Measurements from ENCODE around the gene KRTAP4-8. TPM values are rescaled to one million over a fixed set of nuclear protein-coding genes. Genes with fewer than 3 reads are reported as not detected.

Gene KRTAP4-8
- not detected in 2 replicates for total RNA-seq

DNA sequence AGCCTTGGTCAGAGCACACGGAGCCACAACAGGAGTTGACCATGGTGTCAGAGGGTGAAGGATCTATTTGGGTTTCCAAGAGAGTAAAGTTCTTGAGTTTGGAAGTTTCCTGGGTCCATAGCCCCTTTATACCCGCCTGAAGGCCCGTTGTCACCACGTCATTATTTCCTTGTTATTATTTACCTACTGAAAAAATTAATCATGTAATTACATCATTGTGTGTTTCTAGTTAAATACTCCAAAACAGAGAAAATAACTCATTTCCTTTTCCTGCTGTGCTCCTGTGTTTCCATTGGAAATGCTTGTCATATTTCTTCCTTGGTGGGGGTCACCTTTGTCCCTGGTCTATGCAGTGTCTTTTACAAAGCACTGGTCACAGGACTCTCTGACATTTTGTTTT lies at the start of gene KRTAP4-8:
TSS of gene KRTAP4-8 (minus strand) at position 101 of the 400 bp plus-strand sequence. CDS start at position 43, 58 bp downstream.

DNA sequence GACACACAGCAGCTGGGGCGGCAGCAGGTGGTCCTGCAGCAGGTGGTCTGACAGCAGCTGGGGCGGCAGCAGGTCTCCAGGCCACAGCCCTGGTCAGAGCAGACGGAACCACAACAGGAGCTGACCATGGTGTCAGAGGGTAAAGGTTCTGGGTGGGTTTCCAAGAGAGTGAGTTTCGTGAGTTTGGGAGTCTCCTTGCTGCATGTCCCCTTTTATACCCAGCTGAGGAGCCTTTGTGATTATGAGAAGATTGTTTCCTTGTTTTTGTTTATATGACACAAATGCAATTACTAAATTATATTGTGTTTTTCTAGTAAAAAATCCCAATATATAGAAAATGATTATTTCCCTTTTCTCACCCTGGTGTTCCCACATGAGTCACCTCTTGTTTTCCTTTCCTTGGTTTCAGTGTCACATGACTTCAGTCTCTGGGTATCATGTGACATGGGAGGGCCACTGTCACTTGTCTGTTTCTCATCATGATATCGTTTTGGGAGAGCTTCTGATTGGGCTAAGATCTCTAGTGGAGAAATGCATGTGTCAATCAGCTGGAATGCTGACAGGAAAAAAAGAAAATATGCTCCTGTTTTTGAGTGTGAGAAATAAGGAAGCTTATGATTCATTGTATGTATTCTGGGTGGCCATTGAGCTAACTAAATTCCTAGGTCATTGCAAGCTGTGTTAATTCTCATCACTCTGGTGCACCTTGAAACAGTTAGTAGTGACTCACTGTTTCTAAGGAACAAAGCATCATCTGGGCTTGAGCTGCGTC lies 42.6 kb upstream of the KRTAP4-8 start, which contains the start of gene KRTAP4-6:
TSS of gene KRTAP4-6 (minus strand) at position 185 of the 772 bp plus-strand sequence. CDS start at position 128, 57 bp downstream.

DNA sequence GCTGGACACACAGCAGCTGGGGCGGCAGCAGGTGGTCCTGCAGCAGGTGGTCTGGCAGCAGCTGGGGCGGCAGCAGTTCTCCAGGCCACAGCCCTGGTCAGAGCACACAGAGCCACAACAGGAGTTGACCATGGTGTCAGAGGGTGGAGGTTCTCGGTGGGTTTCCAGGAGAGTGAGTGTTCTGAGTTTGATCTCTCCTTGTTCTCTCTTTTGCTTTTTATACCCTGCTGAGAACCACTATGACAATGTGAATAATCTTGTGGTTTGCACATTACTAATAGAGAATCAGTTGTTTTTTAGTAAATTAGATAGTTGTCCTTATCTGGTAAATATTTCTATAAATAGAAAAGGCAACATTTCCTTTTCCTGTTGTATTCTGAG lies 26.0 kb upstream of the KRTAP4-8 start, which contains the start of gene KRTAP4-12:
TSS of gene KRTAP4-12 (minus strand) at position 192 of the 381 bp plus-strand sequence. CDS start at position 132, 60 bp downstream.

DNA sequence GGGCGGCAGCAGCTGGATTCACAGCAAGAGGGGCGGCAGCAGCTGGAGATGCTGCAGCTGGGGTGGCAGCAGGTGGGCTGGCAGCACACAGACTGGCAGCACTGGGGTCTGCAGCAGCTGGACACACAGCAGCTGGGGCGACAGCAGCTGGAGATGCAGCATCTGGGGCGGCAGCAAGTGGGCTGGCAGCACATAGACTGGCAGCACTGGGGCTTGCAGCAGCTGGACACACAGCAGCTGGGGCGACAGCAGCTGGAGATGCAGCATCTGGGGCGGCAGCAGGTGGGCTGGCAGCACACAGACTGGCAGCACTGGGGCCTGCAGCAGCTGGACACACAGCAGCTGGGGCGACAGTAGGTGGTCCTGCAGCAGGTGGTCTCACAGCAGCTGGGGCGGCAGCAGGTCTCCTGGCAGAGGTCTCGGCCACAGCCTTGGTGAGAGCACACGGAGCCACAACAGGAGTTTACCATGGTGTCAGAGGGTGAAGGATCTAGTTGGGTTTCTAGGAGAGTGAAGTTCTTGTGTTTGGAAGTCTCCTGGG lies 20.0 kb upstream of the KRTAP4-8 start, which contains the start of gene KRTAP4-11:
TSS of gene KRTAP4-11 (minus strand) at position 528 of the 541 bp plus-strand sequence. CDS start at position 470, 58 bp downstream.

DNA sequence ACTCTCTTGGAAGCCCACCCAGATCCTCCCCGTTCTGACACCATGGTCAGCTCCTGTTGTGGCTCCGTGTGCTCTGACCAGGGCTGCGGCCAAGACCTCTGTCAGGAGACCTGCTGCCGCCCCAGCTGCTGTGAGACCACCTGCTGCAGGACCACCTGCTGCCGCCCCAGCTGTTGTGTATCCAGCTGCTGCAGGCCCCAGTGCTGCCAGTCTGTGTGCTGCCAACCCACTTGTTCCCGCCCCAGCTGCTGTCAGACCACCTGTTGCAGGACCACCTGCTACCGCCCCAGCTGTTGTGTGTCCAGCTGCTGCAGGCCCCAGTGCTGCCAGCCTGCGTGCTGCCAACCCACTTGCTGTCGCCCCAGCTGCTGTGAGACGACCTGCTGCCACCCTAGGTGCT lies 7.4 kb upstream of the KRTAP4-8 start, which contains the start of gene KRTAP4-9:
TSS of gene KRTAP4-9 (plus strand) at position 43 of the 400 bp plus-strand sequence. CDS start at position 43, 0 bp downstream.

DNA sequence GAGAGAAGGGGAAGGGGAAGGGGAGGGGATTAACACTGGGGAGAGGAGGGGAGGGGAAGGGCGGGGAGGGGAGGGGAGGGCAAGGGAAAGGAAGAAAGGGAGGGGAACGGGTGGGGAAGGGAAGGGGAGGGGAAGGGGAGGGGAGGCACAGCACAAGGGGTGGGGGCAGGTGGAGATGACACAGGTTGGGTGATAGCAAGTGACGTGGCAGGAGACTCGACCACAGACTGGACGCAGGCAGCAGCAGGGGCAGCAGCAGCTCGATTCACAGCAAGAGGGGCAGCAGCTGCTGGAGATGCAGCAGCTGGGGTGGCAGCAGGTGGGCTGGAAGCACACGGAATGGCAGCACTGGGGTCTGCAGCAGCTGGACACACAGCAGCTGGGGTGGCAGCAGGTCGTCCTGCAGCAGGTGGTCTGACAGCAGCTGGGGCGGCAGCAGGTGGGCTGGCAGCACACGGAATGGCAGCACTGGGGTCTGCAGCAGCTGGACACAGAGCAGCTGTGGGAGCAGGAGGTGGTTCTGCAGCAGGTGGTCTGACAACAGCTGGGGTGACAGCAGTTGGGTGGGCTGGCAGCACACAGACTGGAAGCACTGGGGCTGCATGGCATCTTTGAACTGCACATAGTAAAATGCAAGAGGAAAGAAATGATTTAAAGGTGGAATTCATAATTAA lies 3.8 kb upstream of the KRTAP4-8 start, which contains the start of gene KRTAP4-16:
TSS of gene KRTAP4-16 (minus strand) at position 624 of the 674 bp plus-strand sequence. CDS start at position 624, 0 bp downstream.

DNA sequence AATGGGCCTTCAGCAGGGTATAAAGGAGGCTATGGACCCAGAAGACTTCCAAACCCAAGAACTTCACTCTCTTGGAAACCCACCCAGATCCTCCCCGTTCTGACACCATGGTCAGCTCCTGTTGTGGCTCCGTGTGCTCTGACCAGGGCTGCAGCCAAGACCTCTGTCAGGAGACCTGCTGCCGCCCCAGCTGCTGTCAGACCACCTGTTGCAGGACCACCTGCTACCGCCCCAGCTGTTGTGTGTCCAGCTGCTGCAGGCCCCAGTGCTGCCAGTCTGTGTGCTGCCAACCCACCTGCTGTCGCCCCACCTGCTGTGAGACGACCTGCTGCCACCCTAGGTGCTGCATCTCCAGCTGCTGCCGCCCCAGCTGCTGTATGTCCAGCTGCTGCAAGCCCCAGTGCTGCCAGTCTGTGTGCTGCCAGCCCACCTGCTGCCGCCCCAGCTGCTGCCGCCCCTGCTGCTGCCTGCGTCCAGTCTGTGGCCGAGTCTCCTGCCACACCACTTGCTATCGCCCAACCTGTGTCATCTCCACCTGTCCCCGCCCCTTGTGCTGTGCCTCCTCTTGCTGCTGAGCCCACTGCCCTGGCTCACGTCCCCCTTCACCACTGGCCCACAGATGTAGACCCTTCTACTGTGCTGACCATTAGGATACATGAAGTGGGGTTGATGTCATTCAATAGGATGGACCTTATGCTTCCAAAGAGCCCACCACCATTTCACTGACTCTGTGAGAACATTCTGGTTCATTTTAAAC lies 13.7 kb downstream of the KRTAP4-8 start, which contains the start of gene KRTAP4-7:
TSS of gene KRTAP4-7 (plus strand) at position 51 of the 757 bp plus-strand sequence. CDS start at position 108, 57 bp downstream.

DNA sequence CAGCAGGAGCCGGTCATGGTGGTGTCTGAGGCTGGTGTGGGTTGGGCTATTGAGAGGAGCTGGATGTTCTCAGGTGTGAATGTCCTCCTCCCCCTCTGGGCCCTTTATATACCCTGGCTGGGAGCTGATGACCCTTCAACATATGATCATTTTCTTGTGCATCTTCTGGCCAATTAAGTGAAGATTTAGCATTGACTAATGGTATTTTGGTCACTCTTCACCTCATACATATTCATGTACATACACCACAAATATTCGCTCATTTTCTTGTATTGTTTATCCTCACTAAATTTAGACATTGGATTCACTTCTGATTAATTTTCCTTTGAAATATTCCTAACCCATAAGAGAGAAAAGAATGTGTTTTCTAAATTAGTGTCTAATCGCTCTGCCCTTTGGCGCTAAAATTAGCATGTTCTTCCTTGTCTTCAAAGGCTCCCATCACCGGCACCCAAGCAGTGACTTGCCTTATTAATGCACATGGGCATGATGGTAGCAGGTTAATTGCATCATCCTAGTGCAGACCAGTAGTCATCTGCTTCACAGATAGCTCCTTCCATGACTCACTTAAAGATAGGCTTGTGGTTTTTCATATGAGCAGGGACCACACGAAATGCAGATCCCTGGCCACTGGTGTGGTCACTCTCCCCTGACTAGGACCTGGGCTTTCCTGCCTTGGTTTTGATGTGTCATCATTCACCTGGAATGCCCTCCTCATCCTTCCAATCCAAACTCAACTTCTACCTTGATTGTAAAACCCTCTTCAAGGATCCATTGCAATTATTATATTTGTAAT lies 31.9 kb downstream of the KRTAP4-8 start, which contains the start of gene KRTAP2-4:
TSS of gene KRTAP2-4 (minus strand) at position 51 of the 796 bp plus-strand sequence. CDS start at position 17, 34 bp downstream.

DNA sequence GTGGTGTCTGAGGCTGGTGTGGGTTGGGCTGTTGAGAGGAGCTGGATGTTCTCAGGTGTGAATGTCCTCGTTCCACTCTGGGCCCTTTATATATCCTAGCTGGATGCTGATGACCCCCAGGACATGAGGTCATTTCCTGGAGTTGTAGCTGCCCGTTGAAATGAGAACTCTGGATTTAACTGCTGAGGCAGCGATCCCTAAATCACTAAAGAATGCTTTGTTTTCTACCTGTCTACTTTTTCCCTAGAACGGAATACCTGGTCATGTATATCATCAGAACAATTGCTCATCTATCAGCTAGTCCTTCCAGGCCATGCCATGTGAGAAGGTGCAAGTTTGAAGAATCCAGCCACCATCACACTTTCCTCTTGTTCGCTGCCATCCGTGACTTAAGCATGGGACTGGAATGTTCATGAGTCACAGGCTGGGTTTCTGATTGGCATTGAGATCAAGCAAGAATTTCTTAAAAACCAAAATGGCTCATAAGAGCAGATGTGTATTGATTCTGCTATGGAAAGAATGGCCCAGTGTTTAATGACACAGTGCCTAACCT lies 37.8 kb downstream of the KRTAP4-8 start, which contains the start of gene KRTAP2-3:
TSS of gene KRTAP2-3 (minus strand) at position 63 of the 553 bp plus-strand sequence. CDS start 64 bp downstream, outside the sequence.

DNA sequence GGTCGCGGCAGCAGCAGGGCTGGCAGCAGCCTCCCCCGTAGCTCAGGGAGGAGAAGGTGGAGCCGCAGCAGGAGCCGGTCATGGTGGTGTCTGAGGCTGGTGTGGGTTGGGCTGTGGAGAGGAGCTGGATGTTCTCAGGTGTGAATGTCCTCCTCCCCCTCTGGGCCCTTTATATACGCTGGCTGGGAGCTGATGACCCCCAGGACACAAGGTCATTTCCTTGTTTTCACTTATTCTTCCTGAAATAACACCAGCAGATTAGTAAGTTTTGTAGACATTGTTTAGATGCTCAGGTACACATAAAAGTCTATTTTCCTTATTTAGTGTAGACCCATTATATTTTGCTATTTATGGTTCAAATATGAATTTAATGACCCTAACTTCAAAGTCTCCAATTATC lies 42.8 kb downstream of the KRTAP4-8 start, which contains the start of gene KRTAP2-2:
TSS of gene KRTAP2-2 (minus strand) at position 101 of the 400 bp plus-strand sequence. CDS start at position 82, 19 bp downstream.

Other genes starting within 250 kb of the KRTAP4-8 start
- not detected in 2 replicates for gene KRT12, start 230.9 kb downstream of the KRTAP4-8 start, total RNA-seq
- not detected in 2 replicates for gene KRT20, start 212.9 kb downstream of the KRTAP4-8 start, total RNA-seq
- gene KRT23, start 160.5 kb downstream of the KRTAP4-8 start, total RNA-seq = not detected in 2 replicates
- gene KRT39, start 131.2 kb downstream of the KRTAP4-8 start, total RNA-seq = not detected in 2 replicates
- not detected in 2 replicates for gene KRT40, start 113.8 kb downstream of the KRTAP4-8 start, total RNA-seq
- gene KRTAP3-3, start 104.0 kb downstream of the KRTAP4-8 start, total RNA-seq = not detected in 2 replicates
- not detected in 2 replicates for gene KRTAP3-2, start 98.2 kb downstream of the KRTAP4-8 start, total RNA-seq
- not detected in 2 replicates for gene KRTAP3-1, start 89.0 kb downstream of the KRTAP4-8 start, total RNA-seq
- gene KRTAP1-5, start 70.9 kb downstream of the KRTAP4-8 start, total RNA-seq = not detected in 2 replicates
- not detected in 2 replicates for gene KRTAP1-4, start 67.9 kb downstream of the KRTAP4-8 start, total RNA-seq
- not detected in 2 replicates for gene KRTAP1-3, start 63.3 kb downstream of the KRTAP4-8 start, total RNA-seq
- gene KRTAP1-1, start 56.7 kb downstream of the KRTAP4-8 start, total RNA-seq = not detected in 2 replicates
- gene KRTAP2-1, start 50.8 kb downstream of the KRTAP4-8 start, total RNA-seq = not detected in 2 replicates
- gene KRTAP2-2, start 42.9 kb downstream of the KRTAP4-8 start, total RNA-seq = not detected in 2 replicates
- not detected in 2 replicates for gene KRTAP2-3, start 38.0 kb downstream of the KRTAP4-8 start, total RNA-seq
- gene KRTAP2-4, start 32.3 kb downstream of the KRTAP4-8 start, total RNA-seq = not detected in 2 replicates
- gene KRTAP4-7, start 14.0 kb downstream of the KRTAP4-8 start, total RNA-seq = not detected in 2 replicates
- gene KRTAP4-16, start 4.1 kb upstream of the KRTAP4-8 start, total RNA-seq = not detected in 2 replicates
- not detected in 2 replicates for gene KRTAP4-9, start 7.2 kb upstream of the KRTAP4-8 start, total RNA-seq
- not detected in 2 replicates for gene KRTAP4-11, start 20.2 kb upstream of the KRTAP4-8 start, total RNA-seq
- not detected in 2 replicates for gene KRTAP4-12, start 26.0 kb upstream of the KRTAP4-8 start, total RNA-seq
- not detected in 2 replicates for gene KRTAP4-6, start 42.4 kb upstream of the KRTAP4-8 start, total RNA-seq
- not detected in 2 replicates for gene KRTAP4-5, start 51.7 kb upstream of the KRTAP4-8 start, total RNA-seq
- not detected in 2 replicates for gene KRTAP4-4, start 62.6 kb upstream of the KRTAP4-8 start, total RNA-seq
- not detected in 2 replicates for gene KRTAP4-3, start 70.1 kb upstream of the KRTAP4-8 start, total RNA-seq
- not detected in 2 replicates for gene KRTAP4-2, start 80.1 kb upstream of the KRTAP4-8 start, total RNA-seq
- not detected in 2 replicates for gene KRTAP4-1, start 86.8 kb upstream of the KRTAP4-8 start, total RNA-seq
- gene KRTAP9-1, start 91.7 kb upstream of the KRTAP4-8 start, total RNA-seq = not detected in 2 replicates
- gene KRTAP9-2, start 128.5 kb upstream of the KRTAP4-8 start, total RNA-seq = not detected in 2 replicates
- gene KRTAP9-3, start 134.3 kb upstream of the KRTAP4-8 start, total RNA-seq = not detected in 2 replicates
- gene KRTAP9-8, start 139.9 kb upstream of the KRTAP4-8 start, total RNA-seq = not detected in 2 replicates
- not detected in 2 replicates for gene KRTAP9-4, start 151.5 kb upstream of the KRTAP4-8 start, total RNA-seq
- not detected in 2 replicates for gene KRTAP9-9, start 157.2 kb upstream of the KRTAP4-8 start, total RNA-seq
- gene KRTAP9-6, start 167.2 kb upstream of the KRTAP4-8 start, total RNA-seq = not detected in 2 replicates
- gene KRTAP9-7, start 177.6 kb upstream of the KRTAP4-8 start, total RNA-seq = not detected in 2 replicates
- gene KRTAP29-1, start 204.7 kb upstream of the KRTAP4-8 start, total RNA-seq = not detected in 2 replicates
- gene KRTAP16-1, start 211.2 kb upstream of the KRTAP4-8 start, total RNA-seq = not detected in 2 replicates
- gene KRTAP17-1, start 217.6 kb upstream of the KRTAP4-8 start, total RNA-seq = not detected in 2 replicates

Data from thoracic aorta endothelial cell (primary cell).